Measurements from ENCODE around the gene CST5. TPM values are rescaled to one million over a fixed set of nuclear protein-coding genes. Genes with fewer than 3 reads are reported as not detected.
"Not testable (repeated sequence)": the region's sequence is repeated elsewhere in the genome, so short reads cannot be mapped to it uniquely, and the experiment has no call there.

CST5 gene
- total and polyA plus RNA-seq, 7 experiments from 2014 or later = not detected

GRCh38 chr20:23831961-23832360 lies 47.6 kb downstream of the CST5 start:
- H3K4me3 Mint-ChIP-seq; H3K9me3 Mint-ChIP-seq; H3K4me1 Mint-ChIP-seq; H3K36me3 ChIP-seq (ENCODE audit: control insufficient read depth in 2 of 3, insufficient read depth in 3 of 3, low read length in 3 of 3); ATAC-seq; POLR2A ChIA-PET; H3K36me3 Mint-ChIP-seq; H3K27ac Mint-ChIP-seq; CTCF ChIA-PET; DNase-seq; H3K27me3 ChIP-seq (ENCODE audit: control insufficient read depth in 2 of 2, insufficient read depth in 2 of 2, low read length in 2 of 2); H3K4me3 ChIP-seq (ENCODE audit: low read length); H3K27ac ChIP-seq (ENCODE audit: low read depth, low read length); H3K9me3 ChIP-seq (ENCODE audit: control insufficient read depth in 2 of 3, low read length in 3 of 3); intact Hi-C loops (cut with micrococcal nuclease); H3K4me1 ChIP-seq (ENCODE audit: control insufficient read depth in 2 of 2, insufficient read depth in 2 of 2, low read length in 2 of 2): not testable (repeated sequence)
- H3K27me3 Mint-ChIP-seq = peaks cover 0 to 40% (median 12%) of the 10 kb centered on the region in 5 donors

- Mint-ChIP-seq H3K27me3 (peaks cover 0 to 28% (median 15%) of the 10 kb centered on the region in 5 donors), H3K27ac (no peak within 1 kb of the TSS), H3K4me3 (no peak within 1 kb of the TSS), H3K36me3 (no peaks in the 10 kb centered on the region), H3K4me1 (no peaks in the 10 kb centered on the region), H3K9me3 (no peaks in the 10 kb centered on the region)
- POLR2A ChIA-PET = no interaction called here
- intact Hi-C loops (cut with micrococcal nuclease) = no loop called here
- ATAC-seq (no peak), DNase-seq (no peak)
- Histone ChIP-seq H3K4me1 (ENCODE audit: control insufficient read depth in 2 of 2, insufficient read depth in 2 of 2, low read length in 2 of 2) (no peaks in the 10 kb centered on the region), H3K9me3 (ENCODE audit: control insufficient read depth in 2 of 3, low read length in 3 of 3) (no peaks in the 10 kb centered on the region), H3K27me3 (ENCODE audit: control insufficient read depth in 2 of 2, insufficient read depth in 2 of 2, low read length in 2 of 2) (no peaks in the 10 kb centered on the region), H3K36me3 (ENCODE audit: control insufficient read depth in 2 of 3, insufficient read depth in 3 of 3, low read length in 3 of 3) (no peaks in the 10 kb centered on the region), H3K4me3 (ENCODE audit: low read length) (no peak within 1 kb of the TSS), H3K27ac (ENCODE audit: low read depth, low read length) (no peak within 1 kb of the TSS)
- CTCF ChIA-PET = no interaction called here
Measured at GRCh38 chr20:23826541-23827021, 53.0 kb downstream of the CST5 start, which contains the start of gene CST2. CST2 (minus strand) TSS chr20:23826729; CDS start chr20:23826660, 69 bp downstream.

Other genes with a start within 250 kb of the CST5 start
- gene CST3, start 241.8 kb downstream of the CST5 start, total RNA-seq = 100 to 1,000 TPM in 1 of 5 experiments, 10 to 100 TPM in 3, 1 to 10 TPM in 1; 1.7 to 520 (median 22.2) TPM
- gene CST3, start 241.8 kb downstream of the CST5 start, polyA plus RNA-seq = 1 to 10 TPM; 2.5 to 5.5 TPM
- not detected for gene CST4, start 190.7 kb downstream of the CST5 start, total RNA-seq
- gene CST4, start 190.7 kb downstream of the CST5 start, polyA plus RNA-seq = not detected
- not detected for gene CST1, start 128.8 kb downstream of the CST5 start, total RNA-seq
- not detected for gene CST1, start 128.8 kb downstream of the CST5 start, polyA plus RNA-seq
- gene CST2, start 53.0 kb downstream of the CST5 start, total RNA-seq = not detected
- not detected for gene CST2, start 53.0 kb downstream of the CST5 start, polyA plus RNA-seq
- not detected for gene GGTLC1, start 109.0 kb upstream of the CST5 start, total RNA-seq
- not detected for gene GGTLC1, start 109.0 kb upstream of the CST5 start, polyA plus RNA-seq

Measured in naive thymus-derived CD4-positive, alpha-beta T cell (primary cell).